Activated gamma-delta T cell (primary cell): Measurements from ENCODE around the gene EOGT.
A peak's percentile ranks its signal among the peaks of the same experiment; 100 is the strongest.

Source experiments
- DNase-seq: peaks from one replicate; lab custom pipeline; 2025; lab: John Stamatoyannopoulos, UW
- total RNA-seq, 2 donors: gene quantifications; one replicate each; lab custom pipeline; 2026; lab: John Stamatoyannopoulos, UW

The EOGT gene
- 31.6 to 35.4 reads per million in 2 donors for total RNA-seq

DNA sequence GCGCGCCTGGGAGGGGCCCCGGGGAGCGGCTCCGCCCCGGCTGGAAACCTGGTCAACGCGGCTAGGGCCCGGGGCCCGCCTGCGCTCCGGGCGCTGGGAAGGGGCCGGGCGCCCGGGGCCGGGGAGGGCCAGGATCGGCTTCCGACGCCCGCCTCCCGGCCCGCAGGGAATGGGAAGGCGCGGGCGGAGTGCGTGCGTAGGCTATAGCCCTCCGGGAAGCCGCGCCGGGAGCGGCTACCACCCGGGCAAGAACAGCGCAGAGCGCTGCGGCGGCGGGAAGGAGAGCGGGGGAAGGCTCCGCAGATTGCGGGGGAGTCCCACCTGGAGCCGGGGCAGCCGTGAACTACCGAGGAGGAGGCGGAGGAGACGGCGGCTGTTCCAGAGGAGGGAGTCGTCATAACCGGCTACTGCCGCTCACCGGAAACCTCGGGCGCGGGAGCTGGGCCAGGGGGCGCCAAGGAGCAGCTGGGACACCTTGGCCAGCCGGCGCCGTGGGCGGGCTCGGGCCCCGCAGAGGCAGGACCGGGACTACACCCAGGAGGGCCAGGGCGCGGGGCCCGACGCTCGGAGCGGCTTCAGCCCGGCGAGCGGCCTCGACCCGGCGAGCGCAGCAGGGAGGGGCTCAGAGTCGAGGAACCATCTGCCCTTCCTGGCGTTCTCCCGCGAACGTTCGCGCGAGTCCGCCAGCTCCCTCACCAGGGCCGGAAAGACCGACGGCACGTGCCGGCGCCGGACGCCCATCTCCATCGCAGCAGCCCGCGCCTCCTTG, at the start of gene EOGT:
TSS of gene EOGT (minus strand) at position 432 of the 769 bp plus-strand sequence. CDS start 3,838 bp downstream, outside the sequence.
- peak; percentile 64 for DNase-seq

DNA sequence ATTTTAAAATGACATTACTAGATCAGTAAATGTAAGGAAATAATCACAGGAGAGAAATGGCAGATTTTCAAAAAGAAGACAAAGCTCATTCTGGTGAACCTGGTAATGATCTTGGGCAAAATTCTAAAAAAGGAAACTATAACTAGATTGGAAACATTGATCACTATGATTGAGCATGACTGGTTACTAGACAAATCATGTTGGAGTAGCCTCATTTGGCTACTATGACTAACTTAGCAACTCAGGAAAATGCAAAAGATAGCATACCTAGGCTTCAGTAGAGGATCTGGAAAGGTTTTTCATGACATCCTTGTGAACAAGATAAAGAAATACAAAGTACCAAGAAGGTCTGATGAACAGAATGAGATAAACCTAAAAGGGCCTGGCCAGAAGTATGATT, 46.2 kb upstream of the EOGT start:
- DNase-seq = no peak

DNA sequence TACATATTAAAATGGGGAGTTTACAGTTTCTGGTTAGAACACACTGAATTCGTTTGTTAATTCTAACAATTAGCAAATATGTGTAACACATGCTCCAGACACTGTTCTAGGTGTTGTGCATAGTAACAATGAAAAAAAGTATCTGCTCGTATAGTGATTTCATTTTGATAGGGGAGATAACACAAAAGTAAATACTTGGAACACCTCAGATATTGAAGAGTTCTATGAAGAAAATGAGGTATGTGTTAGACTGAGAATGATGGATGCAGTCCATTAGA, 45.4 kb upstream of the EOGT start:
- DNase-seq = no peak

DNA sequence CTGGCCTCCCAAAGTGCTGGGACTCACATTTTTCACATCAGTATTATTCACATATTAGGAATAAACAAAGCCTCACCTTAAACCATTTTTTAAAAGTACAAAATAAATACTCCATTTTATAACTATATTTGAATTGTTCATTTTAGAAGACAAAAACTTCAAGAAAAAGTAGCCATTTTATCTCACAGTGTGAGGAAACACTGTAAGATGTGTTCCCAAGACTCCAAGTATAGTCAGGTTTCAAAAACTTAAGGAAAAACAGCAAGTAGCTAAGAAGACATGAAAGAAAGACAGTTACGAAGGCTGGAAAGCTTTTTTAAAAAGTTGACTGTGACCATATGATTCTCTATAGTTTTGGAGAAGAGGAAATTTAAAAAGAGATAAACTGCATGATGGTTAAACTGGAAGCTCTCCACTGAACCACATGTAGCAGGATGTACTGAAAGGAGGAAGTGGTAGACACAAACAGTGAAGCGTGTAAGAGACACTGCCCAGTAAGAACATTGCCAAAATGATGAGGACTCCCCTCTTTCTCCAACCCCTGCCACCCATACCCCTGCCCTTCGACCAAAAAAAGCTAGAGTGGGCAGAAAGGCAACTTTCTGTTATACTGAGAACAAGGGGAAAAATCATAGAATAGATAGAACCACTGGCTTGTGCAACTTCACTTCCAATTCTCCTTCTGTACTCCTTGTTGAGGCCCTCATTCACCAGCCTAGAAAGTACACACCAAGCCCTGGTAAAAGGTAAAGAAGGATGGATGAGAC, 44.9 kb upstream of the EOGT start:
- DNase-seq = no peak

DNA sequence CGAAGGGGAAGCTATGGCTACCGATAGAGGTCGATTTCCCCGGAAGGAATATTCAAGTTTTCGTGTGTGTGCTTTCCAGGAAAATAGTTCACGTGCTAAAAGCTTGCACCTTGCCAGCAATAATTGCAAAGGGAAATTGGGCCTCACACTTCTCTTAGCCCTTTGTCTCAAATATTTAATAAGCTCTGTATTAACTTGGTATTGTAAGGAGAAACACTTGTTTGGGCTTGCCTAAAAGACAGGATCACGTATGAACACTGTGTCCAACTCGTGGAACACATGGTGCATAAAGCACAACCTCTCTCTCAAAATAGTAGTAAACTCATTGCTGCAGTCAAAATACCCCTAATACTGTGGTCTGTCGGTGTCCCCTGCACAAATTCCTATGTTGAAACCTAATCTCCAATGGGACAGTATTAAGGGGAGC, 39.0 kb upstream of the EOGT start:
- DNase-seq = no peak

DNA sequence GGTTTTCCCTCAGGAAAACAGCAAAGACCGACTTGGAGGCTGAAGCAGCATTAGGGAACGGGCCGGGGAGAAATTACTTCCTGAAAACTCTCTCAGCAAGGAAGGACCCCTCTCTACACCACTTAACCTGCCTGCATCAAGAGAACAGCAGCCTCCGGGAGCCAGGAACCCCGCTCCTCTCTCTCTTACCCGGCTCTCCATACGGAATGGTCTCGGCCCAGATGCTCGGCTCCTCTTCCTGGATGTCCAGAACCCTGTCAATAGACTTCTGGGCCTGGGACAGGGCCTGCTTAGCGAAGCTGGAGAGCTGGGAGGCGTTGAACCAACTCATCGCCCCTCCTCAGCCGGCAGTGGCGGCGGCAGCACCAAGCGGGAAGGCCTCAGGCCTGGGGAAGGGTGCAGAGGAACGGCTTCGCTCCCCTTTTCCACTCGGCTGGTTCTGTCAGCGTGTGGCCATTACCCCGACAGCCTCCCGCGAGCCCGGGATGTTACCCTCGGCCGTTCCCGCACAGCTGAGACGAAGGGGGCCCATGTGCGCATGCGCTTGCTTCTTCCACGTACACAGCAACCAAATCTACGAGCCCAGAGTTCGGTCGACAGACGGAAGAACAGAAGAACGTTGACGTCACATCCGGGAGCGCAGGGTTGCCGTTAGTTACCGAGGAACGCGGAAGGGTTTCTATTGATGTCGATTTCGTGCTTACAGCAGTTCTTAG, 38.4 kb upstream of the EOGT start, which contains the start of gene TMF1:
TSS of gene TMF1 (minus strand) at position 578 of the 716 bp plus-strand sequence. CDS start at position 331, 247 bp downstream.
- no peak for DNase-seq

DNA sequence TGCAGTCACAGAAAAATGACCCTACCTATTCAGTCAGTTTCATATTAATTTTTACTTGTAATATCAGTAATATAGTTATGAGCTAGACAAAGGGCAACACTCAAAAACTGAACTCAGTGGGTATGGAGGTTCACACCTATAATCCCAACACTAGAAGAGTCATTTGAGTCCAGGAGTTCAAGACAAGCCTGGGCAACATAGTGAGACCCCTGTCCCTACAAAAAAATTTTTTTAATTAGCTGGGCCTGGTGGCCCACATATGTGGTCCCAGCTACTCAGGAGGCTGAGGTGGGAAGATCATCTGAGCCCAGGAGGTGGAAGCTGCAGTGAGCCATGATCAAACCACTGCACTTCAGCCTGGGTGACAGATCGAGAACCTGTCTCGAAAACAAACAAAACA, 35.5 kb upstream of the EOGT start:
- DNase-seq = no peak

DNA sequence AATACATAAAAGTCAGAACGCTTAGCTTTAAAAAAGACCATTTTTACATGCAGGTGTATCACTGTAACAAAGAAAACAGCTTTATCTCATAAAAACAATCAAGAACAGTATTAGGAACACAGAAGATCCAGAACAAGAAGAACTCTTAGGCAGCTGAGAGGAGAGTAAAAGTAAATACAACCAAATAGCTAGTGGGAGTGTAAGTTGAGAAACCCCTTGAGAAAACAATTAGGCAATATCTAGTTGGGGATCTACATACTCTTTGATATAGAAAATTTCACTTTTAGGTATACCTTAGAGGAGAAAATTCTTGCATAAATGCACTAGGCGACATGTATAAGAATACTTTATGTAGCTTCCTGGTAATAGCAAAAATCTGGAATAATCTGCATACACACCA, 31.1 kb upstream of the EOGT start:
- DNase-seq = no peak

DNA sequence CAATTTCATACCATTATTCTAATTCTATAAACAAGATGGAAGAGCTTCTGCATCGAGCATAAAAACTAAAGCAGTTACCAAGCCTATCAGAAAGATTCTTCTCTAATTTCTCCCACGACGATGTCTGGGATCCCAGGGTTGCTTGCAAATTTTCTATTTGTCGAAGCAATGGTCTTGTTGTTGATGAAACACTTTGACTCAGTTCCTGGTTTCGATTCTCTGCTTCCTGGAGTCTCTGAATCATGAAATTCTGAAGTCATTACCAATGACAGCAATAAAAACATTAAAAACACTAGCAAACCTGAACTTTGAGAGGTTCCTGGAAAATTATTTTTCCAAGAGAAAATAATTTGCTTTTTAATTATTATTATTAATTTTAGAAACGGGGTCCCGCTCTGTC, 20.0 kb upstream of the EOGT start:
- DNase-seq = no peak

DNA sequence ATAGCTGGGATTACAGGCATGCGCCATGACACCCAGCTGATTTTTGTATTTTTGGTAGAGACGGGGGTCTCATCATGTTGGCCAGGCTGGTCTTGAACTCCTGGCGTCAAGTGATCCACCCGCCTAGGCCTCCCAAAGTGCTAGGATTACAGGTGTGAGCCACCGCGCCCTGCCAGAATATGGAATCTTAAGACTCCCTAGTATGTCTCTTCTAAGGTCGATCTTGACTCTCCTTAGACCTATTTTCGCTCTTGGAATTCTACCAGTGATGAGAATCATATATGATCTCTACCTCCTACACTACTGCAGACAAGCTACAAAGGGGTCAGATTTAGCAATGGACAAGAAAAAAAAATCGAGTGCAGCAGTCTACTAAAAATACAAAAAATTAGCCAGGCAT, 19.3 kb upstream of the EOGT start:
- DNase-seq = no peak

DNA sequence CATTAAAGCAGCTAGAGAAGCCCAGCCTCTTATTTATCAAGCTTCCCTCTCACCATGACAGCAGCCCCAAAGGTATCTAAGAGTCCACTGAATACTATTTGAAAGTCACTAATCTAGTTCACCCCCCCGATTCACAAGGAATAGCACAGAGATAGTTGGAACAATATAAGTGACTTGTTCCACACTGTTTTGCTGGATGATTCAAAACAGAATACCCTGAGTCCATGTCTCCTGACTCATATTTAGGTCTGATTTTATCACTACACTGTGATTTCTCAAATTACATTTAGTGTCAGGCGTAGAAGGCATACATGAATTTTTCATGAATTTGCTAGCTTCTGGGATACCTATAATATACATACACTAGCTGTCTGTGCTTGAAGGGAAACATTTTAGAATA, 18.7 kb upstream of the EOGT start:
- no peak for DNase-seq

DNA sequence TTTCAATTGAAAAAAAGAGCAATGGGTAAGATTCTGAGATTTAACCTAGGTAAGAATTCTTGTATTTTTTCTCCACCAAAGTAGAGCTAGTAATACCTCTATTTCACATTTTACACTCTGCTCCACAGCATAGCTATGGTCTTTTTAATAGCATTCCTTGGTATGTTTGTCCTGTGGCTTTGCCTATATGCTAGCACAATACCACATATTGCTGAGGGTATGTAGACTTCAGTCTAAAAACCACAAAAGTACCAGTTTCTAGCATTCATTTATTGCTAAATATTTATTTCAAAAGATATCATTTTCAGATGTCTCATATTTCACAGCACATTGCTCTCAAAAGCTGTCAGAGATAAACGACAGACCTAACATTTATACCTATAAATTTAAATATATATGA, 18.2 kb upstream of the EOGT start:
- no peak for DNase-seq

DNA sequence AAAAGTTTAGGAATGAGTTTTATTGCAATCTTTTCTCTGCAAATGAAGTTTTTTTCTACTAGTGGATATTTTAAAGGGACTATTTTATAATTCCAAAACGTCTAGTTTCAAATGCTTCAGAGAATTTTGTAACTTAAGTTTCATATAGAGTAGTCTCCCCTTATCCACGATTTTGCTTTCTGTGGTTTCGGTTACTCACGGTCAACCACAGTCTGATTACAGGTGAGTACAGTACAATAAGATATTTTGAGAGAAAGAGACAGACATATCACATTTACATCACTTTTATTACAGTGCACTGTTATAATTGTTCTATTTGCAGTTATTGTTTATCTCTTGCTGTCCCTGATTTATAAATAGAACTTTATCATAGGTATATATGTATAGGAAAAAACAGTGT, 7.4 kb upstream of the EOGT start:
- DNase-seq = no peak

DNA sequence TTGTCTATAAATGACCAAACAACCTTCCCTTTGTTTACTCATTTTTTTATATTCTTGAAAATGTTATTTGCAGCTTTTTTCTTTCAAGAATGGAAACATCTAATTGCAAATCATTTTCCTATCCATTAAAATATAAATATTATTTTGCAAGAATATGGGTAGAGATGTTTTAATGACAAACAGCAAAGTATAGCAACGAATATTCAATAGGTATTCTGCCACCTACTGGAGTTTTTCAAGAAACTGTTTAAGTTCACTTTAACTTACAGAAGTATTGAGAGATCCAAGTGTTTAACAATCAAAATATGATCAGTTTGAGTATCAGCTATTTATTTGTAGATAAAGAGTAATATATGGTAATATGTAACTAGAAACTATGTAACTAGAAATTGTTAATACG, 6.9 kb upstream of the EOGT start:
- DNase-seq = no peak

DNA sequence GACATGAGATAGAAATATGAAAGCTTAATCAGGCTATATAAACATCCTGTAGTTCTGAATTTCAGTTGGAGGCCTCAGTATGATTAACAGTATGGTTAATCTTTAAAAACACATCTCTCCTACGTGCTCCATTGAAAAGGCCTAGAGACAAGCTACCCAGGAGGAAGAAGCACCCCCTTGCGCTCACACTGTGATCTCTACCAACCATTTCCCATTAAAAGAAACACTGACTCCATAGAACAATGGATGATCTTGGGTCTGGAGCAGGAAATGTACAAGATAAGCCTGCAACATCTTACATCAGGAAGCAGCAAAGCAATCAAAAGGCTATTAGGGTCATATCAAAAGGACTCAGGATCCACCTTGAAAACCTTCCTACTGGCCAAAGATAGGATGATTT, 3.4 kb upstream of the EOGT start:
- DNase-seq = no peak

DNA sequence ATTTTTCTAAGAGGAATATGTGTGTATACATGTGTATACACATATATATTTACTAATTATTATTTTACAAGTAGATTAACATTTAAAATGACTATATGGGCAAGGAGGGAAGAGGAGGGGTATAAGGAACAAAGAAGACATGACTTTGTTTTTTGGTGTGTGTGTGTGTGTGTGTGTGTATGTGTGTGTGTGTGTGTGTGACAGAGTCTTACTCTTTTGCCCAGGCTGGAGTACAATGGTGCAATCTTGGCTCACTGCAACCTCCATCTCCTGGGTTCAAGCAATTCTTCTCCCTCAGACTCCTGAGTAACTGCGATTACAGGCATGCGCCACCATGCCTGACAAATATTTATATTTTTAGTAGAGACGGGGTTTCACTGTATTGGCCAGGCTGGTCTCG, 2.6 kb upstream of the EOGT start:
- DNase-seq = no peak

DNA sequence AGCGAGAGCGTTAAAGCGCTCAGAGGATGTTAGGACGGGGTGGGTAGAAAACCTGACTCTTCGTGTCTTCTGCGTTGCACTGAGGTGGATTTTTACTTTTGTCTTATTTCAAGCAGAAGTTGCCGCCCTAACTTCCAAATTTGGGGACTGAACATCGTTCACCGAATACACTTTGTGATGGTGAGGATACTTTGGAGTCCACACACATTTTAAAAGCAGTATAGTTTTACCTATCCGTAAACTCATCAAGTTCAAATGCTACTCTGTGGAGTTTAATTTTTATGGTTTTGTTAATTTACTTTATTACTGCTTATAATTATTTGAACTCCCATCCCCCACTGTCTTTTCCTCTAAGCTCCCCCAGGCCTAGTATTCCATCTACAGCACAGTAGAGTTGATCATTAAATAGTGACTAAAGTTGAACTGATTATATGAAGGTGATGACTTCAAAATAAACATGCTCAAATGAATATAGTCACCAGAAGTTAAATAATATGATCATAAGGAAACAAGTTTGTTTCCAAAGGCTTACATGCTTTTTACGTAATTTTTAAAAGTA, 617 bp upstream of the EOGT start:
- no peak for DNase-seq

DNA sequence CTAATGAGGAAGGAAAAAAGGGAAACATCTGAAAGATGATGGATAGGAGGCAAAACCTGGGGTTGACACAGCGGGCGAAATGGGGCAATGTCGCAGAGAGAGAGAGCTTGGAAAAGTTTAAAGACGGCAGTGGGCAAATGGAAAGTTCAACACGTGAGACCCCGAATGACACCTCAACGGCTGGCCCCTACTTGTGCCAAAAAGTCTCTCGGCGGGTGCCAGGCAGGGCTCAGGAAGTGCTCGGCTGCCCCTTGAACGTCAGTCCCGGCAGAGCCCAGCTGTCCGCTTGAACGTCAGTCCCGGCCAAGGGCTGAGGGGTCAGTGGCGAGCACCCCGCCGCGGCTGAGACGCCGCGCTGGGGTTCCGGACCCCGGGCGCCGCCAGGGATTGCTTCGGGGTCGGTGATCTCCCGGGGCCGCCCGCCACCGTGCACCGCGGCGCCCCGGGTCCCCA, 658 bp downstream of the EOGT start:
- DNase-seq = no peak

DNA sequence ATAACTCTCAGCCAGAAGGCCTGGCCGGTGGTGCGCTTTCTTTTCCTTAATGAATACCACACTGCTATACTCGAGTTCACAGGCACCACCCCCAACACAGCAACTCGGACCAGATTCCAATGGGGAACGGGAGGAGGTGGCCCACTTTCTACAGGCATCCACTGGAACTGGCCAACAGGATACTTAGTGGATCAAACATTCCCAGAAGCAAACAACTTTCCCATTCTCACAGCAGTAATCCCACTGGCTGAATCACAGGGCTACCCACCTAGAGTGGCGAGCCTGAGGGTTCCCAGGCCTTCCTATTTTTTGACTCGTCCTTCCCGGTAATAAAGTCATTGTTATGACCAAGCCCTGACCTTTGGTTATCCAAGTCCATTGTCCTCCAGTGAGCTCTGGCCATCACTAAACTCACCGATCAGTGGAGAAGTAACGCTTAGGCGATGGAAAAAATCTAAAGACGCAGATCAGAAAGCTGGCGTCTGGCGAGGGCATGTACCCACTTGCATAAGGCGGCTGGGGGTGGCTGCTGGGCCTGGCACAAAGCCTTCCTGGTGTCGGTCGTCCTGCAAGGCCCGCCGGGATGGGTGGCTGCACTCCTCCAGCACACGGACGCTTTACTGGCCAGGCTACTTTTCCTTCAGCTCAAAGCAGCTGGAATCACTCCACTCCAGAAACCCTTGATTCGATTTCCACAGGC, 1.2 kb downstream of the EOGT start:
- no peak for DNase-seq

DNA sequence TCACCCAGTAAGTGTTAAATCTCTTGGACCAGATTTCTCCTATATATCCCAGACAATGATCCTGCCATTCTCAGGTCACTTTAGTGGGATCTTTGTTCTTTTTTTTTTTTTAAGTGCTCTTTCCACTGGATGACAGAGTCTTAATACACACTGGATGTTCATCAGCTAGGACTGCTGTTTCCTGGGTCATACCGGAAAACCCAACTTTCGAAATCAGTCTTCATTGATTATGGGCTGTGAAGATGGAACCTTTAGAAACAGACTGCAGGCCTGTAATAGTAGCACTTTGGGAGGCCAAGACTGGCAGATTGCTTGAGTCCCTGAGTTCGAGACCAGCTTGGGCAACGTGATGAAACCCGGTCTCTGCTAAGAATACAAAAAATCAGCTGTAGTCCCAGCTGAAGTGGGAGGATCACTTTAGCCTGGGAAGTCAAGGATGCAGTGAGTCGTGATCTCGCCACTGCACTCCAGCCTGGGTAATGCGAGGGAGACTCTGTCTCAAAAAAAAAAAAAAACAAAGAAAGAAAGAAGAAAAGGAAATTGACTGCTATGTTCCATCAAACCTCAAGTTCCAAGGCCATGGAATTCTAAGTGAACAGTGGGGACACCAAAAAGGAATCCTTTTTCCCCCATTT, 2.3 kb downstream of the EOGT start:
- no peak for DNase-seq
